PFSK-1 (cell line): ENCODE measurements around the gene KCNAB3.
A peak's percentile ranks its signal among the peaks of the same experiment; 100 is the strongest.

Source experiments
- FOXP2 ChIP-seq: optimal IDR thresholded peaks from 2 replicates; pipeline ENCODE3; 2011; ENCODE audit warnings: borderline replicate concordance, control low read depth, inconsistent platforms; ENCODE audit not compliant: insufficient read depth; ENCODE audit errors: extremely low read length, extremely low read depth
- POLR2AphosphoS5 ChIP-seq: IDR thresholded peaks from 2 replicates; pipeline ENCODE4 v1.6.1; 2012; ENCODE audit warnings: low read depth, mild to moderate bottlenecking, control low read depth, low read length, moderate library complexity
- REST ChIP-seq, 2 experiments: IDR thresholded peaks; 2 replicates each; pipeline versions ENCODE4 v1.6.1 to v1.8.0; 2011 to 2012; ENCODE audit warnings: low read depth in 2 of 2, low read length in 2 of 2, control low read depth in 1 of 2, inconsistent platforms in 1 of 2, mild to moderate bottlenecking in 1 of 2, moderate library complexity in 1 of 2; ENCODE audit not compliant: insufficient read depth in 1 of 2
- SIN3A ChIP-seq: IDR thresholded peaks from 2 replicates; pipeline ENCODE4 v1.6.1; 2012; ENCODE audit warnings: mild to moderate bottlenecking, low read length, moderate library complexity, borderline replicate concordance; ENCODE audit not compliant: insufficient read depth
- TAF1 ChIP-seq: IDR thresholded peaks from 2 replicates; pipeline ENCODE4 v1.6.1; 2012; ENCODE audit warnings: low read length, control low read depth, borderline replicate concordance; ENCODE audit not compliant: insufficient read depth

The KCNAB3 gene

GRCh38 chr17:7887482-7888183 lies 42.0 kb downstream of the KCNAB3 start:
- TF ChIP-seq TAF1 (no peak; the same call in none of the 2 replicates), POLR2AphosphoS5 (peak; percentile 80), SIN3A (no peak), FOXP2 (no peak), REST (IDR thresholded peaks at IDR 0.05; ENCODE audit: insufficient read depth in 1 of 2, low read depth in 2 of 2, low read length in 2 of 2) (peak; percentile 2 to 22; a peak in 1 of 4 replicates)

- TF ChIP-seq POLR2AphosphoS5 (peak; percentile 49; the same call in 1 of the 2 replicates), SIN3A (0 out of 2 replicates have a peak, but pooled peaks have one; percentile 12), REST (IDR thresholded peaks at IDR 0.05; ENCODE audit: insufficient read depth in 1 of 2, low read depth in 2 of 2, low read length in 2 of 2) (0 out of 4 replicates have a peak, but pooled peaks of 1 of the 2 experiments have one; percentile 2), TAF1 (no peak)
Observed at GRCh38 chr17:7887038-7887481, 42.6 kb downstream of the KCNAB3 start.

- no peak; the same call in 1 of the 2 replicates for TF ChIP-seq POLR2AphosphoS5
- TF ChIP-seq REST (IDR thresholded peaks at IDR 0.05; ENCODE audit: insufficient read depth in 1 of 2, low read depth in 2 of 2, low read length in 2 of 2), result no peak
- TF ChIP-seq FOXP2, result no peak
- no peak for TF ChIP-seq TAF1
- TF ChIP-seq SIN3A, result no peak; the same call in 1 of the 2 replicates
Observed at GRCh38 chr17:7886227-7887037, 43.2 kb downstream of the KCNAB3 start.

- TF ChIP-seq SIN3A, result peak; percentile 99; the same call in 1 of the 2 replicates
- TF ChIP-seq TAF1, result peak; percentile 85
- peak in 1 of 2 experiments; percentile 49; a peak in 1 of 4 replicates for TF ChIP-seq REST (IDR thresholded peaks at IDR 0.05; ENCODE audit: insufficient read depth in 1 of 2, low read depth in 2 of 2, low read length in 2 of 2)
- TF ChIP-seq FOXP2, result peak; percentile 92
- peak; percentile 79 for TF ChIP-seq POLR2AphosphoS5
Observed at GRCh38 chr17:7885367-7886226, 44.1 kb downstream of the KCNAB3 start.
